ENCODE measurements around the gene TGM2. TPM values are rescaled to one million over a fixed set of nuclear protein-coding genes. Genes with fewer than 3 reads are reported as not detected.

Gene TGM2
- total RNA-seq, 2 donors from 2014 or later = 0.27 to 0.37 TPM

- H3K27me3 Mint-ChIP-seq (ENCODE audit: insufficient read depth) = no peaks in the 10 kb centered on the region
- no peaks in the 10 kb centered on the region for H3K4me1 ChIP-seq (ENCODE audit: control insufficient read depth, insufficient read depth, low read length)
- no peak overlapping the region for H3K4me3 Mint-ChIP-seq
- no peak overlapping the region for H3K27ac ChIP-seq (ENCODE audit: low read depth, low read length)
- H3K4me1 Mint-ChIP-seq = no peaks in the 10 kb centered on the region
- H3K9me3 ChIP-seq (ENCODE audit: control insufficient read depth, low read length) = no peaks in the 10 kb centered on the region
- no peaks in the 10 kb centered on the region for H3K36me3 Mint-ChIP-seq (ENCODE audit: low read depth)
- H3K27me3 ChIP-seq (ENCODE audit: control insufficient read depth, insufficient read depth, low read length, poor library complexity, severe bottlenecking) = no peaks in the 10 kb centered on the region
- no peak for DNase-seq
- H3K27ac Mint-ChIP-seq = no peak overlapping the region
- no peaks in the 10 kb centered on the region for H3K9me3 Mint-ChIP-seq
- WGBS, 2 experiments (ENCODE audit: insufficient coverage in 1 of 2, insufficient read length in 1 of 2) = 89 to 90% methylated on average over 8 of the region's 8 CpGs
- H3K4me3 ChIP-seq (ENCODE audit: low read length) = no peak overlapping the region
- no peaks in the 10 kb centered on the region for H3K36me3 ChIP-seq (ENCODE audit: control insufficient read depth, insufficient read depth, low read length)
- H3K9ac ChIP-seq (ENCODE audit: extremely low read depth, low read length, poor library complexity, severe bottlenecking) = no peak overlapping the region
- no peak for TF ChIP-seq CTCF (conservative IDR thresholded peaks at IDR 0.05)
These were observed 13.0 kb upstream of the TGM2 start for GRCh38 chr20:38178065-38178491.

DNA sequence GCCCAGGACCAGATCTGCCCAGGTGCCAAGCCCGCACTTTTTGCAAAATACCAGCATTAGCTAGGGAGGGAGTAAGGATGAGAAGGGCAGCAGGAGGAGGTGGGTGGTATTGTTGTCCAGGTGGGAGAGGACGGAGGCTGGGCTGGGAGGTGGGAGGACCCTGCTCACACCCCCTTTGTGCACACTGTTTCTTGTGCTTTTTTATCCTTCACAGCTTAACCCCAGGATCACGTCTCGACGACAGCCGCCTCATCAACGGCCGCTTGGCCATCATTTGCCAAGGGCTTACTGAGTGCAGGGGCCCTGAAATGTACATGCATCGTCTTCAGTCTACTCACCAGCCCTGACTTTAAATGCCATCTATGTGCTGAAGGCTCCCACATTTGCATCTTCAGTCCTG is 12.1 kb upstream of the TGM2 start:
- Mint-ChIP-seq H3K9me3 (no peaks in the 10 kb centered on the region), H3K27me3 (ENCODE audit: insufficient read depth) (no peaks in the 10 kb centered on the region), H3K27ac (no peak overlapping the region), H3K36me3 (ENCODE audit: low read depth) (no peaks in the 10 kb centered on the region), H3K4me3 (no peak overlapping the region), H3K4me1 (no peaks in the 10 kb centered on the region)
- Histone ChIP-seq H3K9ac (ENCODE audit: extremely low read depth, low read length, poor library complexity, severe bottlenecking) (no peak overlapping the region), H3K4me1 (ENCODE audit: control insufficient read depth, insufficient read depth, low read length) (no peaks in the 10 kb centered on the region), H3K27ac (ENCODE audit: low read depth, low read length) (no peak overlapping the region), H3K4me3 (ENCODE audit: low read length) (no peak overlapping the region), H3K9me3 (ENCODE audit: control insufficient read depth, low read length) (no peaks in the 10 kb centered on the region), H3K36me3 (ENCODE audit: control insufficient read depth, insufficient read depth, low read length) (no peaks in the 10 kb centered on the region), H3K27me3 (ENCODE audit: control insufficient read depth, insufficient read depth, low read length, poor library complexity, severe bottlenecking) (no peaks in the 10 kb centered on the region)
- no peak for DNase-seq
- TF ChIP-seq CTCF (conservative IDR thresholded peaks at IDR 0.05) = no peak
- WGBS, 2 experiments (ENCODE audit: insufficient coverage in 1 of 2, insufficient read length in 1 of 2) = 93 to 94% methylated on average over 8 to 9 of the region's 9 CpGs

DNA sequence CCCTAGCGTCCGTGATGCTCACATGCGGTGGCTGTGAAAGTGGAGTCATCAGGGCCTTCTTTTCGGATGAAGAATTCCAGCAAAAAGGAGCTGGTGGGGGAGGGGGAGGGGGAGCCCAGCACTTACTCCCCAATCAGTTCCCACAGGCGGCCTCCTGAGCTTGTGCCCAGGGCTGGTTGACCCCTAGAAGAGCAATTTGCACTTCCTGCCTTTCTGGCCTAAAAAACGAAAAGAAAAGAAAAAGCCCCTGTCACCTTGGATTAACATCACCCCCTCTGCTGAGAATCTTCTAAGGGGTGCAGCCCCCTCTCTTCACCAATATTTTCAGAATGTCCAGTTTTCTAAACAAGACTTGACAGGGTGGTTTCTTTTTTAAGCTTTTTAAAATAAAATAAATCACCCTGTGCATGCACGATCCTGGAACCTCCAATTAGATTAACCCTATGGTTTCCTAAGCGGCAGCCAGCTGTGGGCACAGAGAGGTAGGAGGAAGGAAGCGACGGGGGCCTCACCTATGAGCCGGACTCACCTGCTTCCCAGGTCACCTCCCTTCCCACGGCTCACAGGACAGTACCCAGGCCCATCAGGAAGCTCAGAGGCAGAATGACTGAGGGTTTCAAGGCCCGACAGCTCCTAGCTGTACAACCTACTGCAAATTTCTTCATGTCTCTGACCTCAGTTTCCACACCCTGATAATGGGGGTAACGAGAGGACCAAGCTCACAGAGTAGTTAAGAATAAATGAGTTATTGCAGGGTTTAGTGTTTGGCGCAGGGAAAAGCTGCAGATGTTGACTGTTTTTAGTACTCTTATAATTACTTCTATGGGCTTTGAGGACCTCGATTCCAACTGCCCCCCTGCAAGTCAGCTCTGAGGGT is 10.5 kb upstream of the TGM2 start:
- WGBS, 2 experiments (ENCODE audit: insufficient coverage in 1 of 2, insufficient read length in 1 of 2) = 73 to 81% methylated on average over 9 to 15 of the region's 16 CpGs
- no peaks in the 10 kb centered on the region for H3K9me3 ChIP-seq (ENCODE audit: control insufficient read depth, low read length)
- H3K4me1 Mint-ChIP-seq = no peaks in the 10 kb centered on the region

More for the DNA sequence above, 10.5 kb upstream of the TGM2 start:
- peak; percentile 59 for DNase-seq
- Mint-ChIP-seq H3K36me3 (ENCODE audit: low read depth) (no peaks in the 10 kb centered on the region), H3K4me3 (no peak overlapping the region), H3K27me3 (ENCODE audit: insufficient read depth) (no peaks in the 10 kb centered on the region), H3K9me3 (no peaks in the 10 kb centered on the region), H3K27ac (no peak overlapping the region)
- no peaks in the 10 kb centered on the region for H3K36me3 ChIP-seq (ENCODE audit: control insufficient read depth, insufficient read depth, low read length)
- H3K4me3 ChIP-seq (ENCODE audit: low read length) = no peak overlapping the region
- H3K27ac ChIP-seq (ENCODE audit: low read depth, low read length) = no peak overlapping the region
- H3K27me3 ChIP-seq (ENCODE audit: control insufficient read depth, insufficient read depth, low read length, poor library complexity, severe bottlenecking) = no peaks in the 10 kb centered on the region
- H3K4me1 ChIP-seq (ENCODE audit: control insufficient read depth, insufficient read depth, low read length) = no peaks in the 10 kb centered on the region
- peak; percentile 38 for TF ChIP-seq CTCF (conservative IDR thresholded peaks at IDR 0.05)
- no peak overlapping the region for H3K9ac ChIP-seq (ENCODE audit: extremely low read depth, low read length, poor library complexity, severe bottlenecking)
